Neural cell (in vitro differentiated cells): Measurements from ENCODE around the gene HACD2.

Source experiments
- EP300 ChIP-seq: fragments of 450-650 bp; conservative IDR thresholded peaks from 2 replicates; pipeline ENCODE4 v1.6.1; 2014; ENCODE audit warnings: antibody characterized with exemption, mild to moderate bottlenecking, moderate library complexity; ENCODE audit not compliant: poor library complexity, severe bottlenecking
- EZH2 ChIP-seq: fragments of 200-600, 300-800 bp; shearing (Covaris generic), sonication (generic); IDR thresholded peaks from 2 replicates; pipeline ENCODE4 v1.6.1; 2014; ENCODE audit warnings: antibody characterized with exemption, low read length, borderline replicate concordance, mild to moderate bottlenecking; ENCODE audit not compliant: insufficient read depth, poor library complexity, severe bottlenecking
- MXI1 ChIP-seq: fragments of 450-650 bp; conservative IDR thresholded peaks from 2 replicates; pipeline ENCODE4 v1.6.1; 2014; ENCODE audit warnings: antibody characterized with exemption, mild to moderate bottlenecking; ENCODE audit not compliant: poor library complexity, severe bottlenecking
- TAF1 ChIP-seq: IDR thresholded peaks from 2 replicates; pipeline ENCODE4 v1.6.1; 2012; ENCODE audit warnings: low read depth
- TF ChIP-seq, protein P1 (sequence below): fragments of 450-650 bp; IDR thresholded peaks from 2 replicates; pipeline ENCODE4 v1.5.1; 2014; ENCODE audit warnings: antibody characterized with exemption, mild to moderate bottlenecking, moderate library complexity; ENCODE audit not compliant: poor library complexity, severe bottlenecking

GRCh38 chr3:123511726-123512125 lies 73.1 kb downstream of the HACD2 start:
- TF ChIP-seq EP300 (no peak), MXI1 (no peak), TAF1 (no peak), EZH2 (no peak)
- TF ChIP-seq, protein P1, sequence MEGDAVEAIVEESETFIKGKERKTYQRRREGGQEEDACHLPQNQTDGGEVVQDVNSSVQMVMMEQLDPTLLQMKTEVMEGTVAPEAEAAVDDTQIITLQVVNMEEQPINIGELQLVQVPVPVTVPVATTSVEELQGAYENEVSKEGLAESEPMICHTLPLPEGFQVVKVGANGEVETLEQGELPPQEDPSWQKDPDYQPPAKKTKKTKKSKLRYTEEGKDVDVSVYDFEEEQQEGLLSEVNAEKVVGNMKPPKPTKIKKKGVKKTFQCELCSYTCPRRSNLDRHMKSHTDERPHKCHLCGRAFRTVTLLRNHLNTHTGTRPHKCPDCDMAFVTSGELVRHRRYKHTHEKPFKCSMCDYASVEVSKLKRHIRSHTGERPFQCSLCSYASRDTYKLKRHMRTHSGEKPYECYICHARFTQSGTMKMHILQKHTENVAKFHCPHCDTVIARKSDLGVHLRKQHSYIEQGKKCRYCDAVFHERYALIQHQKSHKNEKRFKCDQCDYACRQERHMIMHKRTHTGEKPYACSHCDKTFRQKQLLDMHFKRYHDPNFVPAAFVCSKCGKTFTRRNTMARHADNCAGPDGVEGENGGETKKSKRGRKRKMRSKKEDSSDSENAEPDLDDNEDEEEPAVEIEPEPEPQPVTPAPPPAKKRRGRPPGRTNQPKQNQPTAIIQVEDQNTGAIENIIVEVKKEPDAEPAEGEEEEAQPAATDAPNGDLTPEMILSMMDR: no peak
